ENCODE measurements around the gene COX6B2. TPM values are rescaled to one million over a fixed set of nuclear protein-coding genes. Genes with fewer than 3 reads are reported as not detected.

The COX6B2 gene
- polyA plus RNA-seq, 1 of the 3 experiments (the other 2 are of a cell fraction), result 0.74 TPM

GRCh38 chr19:55315956-55316525, 38.5 kb downstream of the COX6B2 start (continued):
- TF ChIP-seq USF1 (IDR thresholded peaks at IDR 0.05; ENCODE audit: borderline replicate concordance, low read depth) (no peak), TCF12 (IDR thresholded peaks at IDR 0.05) (no peak), YY1 (IDR thresholded peaks at IDR 0.05; ENCODE audit: low read depth) (no peak), POLR2AphosphoS5 (IDR thresholded peaks at IDR 0.05; ENCODE audit: low read depth, low read length) (no peak), TAF1 (IDR thresholded peaks at IDR 0.05; ENCODE audit: borderline replicate concordance, low read depth, low read length) (no peak), ZBTB33 (IDR thresholded peaks at IDR 0.05; ENCODE audit: borderline replicate concordance, low read depth) (no peak)

- peak; percentile 19 for DNase-seq
- Histone ChIP-seq H3K79me2 (ENCODE audit: insufficient read depth) (no peaks in the 10 kb centered on the region), H3K4me2 (no peak overlapping the region), H3K4me1 (ENCODE audit: control insufficient read depth in 1 of 2, insufficient read depth in 2 of 2, low read depth in 1 of 2, low read length in 1 of 2) (no peaks in the 10 kb centered on the region), H2AFZ (ENCODE audit: low read depth) (no peak overlapping the region), H3K36me3 (replicated peaks in 1 of 2; ENCODE audit: control insufficient read depth in 1 of 2, insufficient read depth in 2 of 2, low read length in 1 of 2) (peaks cover 1 to 4% of the 10 kb centered on the region in 2 experiments), H4K20me1 (ENCODE audit: insufficient read depth) (no peaks in the 10 kb centered on the region), H3K9me2 (no peaks in the 10 kb centered on the region), H3K9me3 (no peaks in the 10 kb centered on the region), H3K4me3 (ENCODE audit: low read depth in 2 of 2, low read length in 1 of 2) (no peak overlapping the region), H3K27ac (ENCODE audit: low read depth in 2 of 2, low read length in 1 of 2) (no peak overlapping the region), H3K9ac (no peak overlapping the region), H3K27me3 (ENCODE audit: insufficient read depth) (no peaks in the 10 kb centered on the region), H3F3A (replicated peaks; ENCODE audit: insufficient read depth) (no peaks in the 10 kb centered on the region)
- 86% methylated on average over 8 of the region's 8 CpGs for WGBS (ENCODE audit: low lambda C conversion rate)
- CTCF ChIA-PET, result interaction anchor here (7.7 kb wide), 1 partner anchor 12 kb away, joined by 46 read pairs; no protein-coding TSS in a partner anchor
- no peak for TF ChIP-seq MEF2A (IDR thresholded peaks at IDR 0.05; ENCODE audit: borderline replicate concordance, low read depth)
- TF ChIP-seq, protein P1, sequence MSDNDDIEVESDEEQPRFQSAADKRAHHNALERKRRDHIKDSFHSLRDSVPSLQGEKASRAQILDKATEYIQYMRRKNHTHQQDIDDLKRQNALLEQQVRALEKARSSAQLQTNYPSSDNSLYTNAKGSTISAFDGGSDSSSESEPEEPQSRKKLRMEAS (IDR thresholded peaks at IDR 0.05; ENCODE audit: low read depth), result no peak
- TF ChIP-seq YY1 (IDR thresholded peaks at IDR 0.05; ENCODE audit: low read depth), result no peak
- no peak for TF ChIP-seq SMC3 (IDR thresholded peaks at IDR 0.05; ENCODE audit: low read depth, low read length)
- no peak for TF ChIP-seq GATA2 (CRISPR knock-in tag; IDR thresholded peaks at IDR 0.05)
- TF ChIP-seq, protein P2, sequence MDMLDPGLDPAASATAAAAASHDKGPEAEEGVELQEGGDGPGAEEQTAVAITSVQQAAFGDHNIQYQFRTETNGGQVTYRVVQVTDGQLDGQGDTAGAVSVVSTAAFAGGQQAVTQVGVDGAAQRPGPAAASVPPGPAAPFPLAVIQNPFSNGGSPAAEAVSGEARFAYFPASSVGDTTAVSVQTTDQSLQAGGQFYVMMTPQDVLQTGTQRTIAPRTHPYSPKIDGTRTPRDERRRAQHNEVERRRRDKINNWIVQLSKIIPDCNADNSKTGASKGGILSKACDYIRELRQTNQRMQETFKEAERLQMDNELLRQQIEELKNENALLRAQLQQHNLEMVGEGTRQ (IDR thresholded peaks at IDR 0.05; ENCODE audit: borderline replicate concordance, low read depth, low read length), result no peak
- TF ChIP-seq TEAD4 (IDR thresholded peaks at IDR 0.05; ENCODE audit: borderline replicate concordance, insufficient read depth), result no peak
- TF ChIP-seq, protein P3, sequence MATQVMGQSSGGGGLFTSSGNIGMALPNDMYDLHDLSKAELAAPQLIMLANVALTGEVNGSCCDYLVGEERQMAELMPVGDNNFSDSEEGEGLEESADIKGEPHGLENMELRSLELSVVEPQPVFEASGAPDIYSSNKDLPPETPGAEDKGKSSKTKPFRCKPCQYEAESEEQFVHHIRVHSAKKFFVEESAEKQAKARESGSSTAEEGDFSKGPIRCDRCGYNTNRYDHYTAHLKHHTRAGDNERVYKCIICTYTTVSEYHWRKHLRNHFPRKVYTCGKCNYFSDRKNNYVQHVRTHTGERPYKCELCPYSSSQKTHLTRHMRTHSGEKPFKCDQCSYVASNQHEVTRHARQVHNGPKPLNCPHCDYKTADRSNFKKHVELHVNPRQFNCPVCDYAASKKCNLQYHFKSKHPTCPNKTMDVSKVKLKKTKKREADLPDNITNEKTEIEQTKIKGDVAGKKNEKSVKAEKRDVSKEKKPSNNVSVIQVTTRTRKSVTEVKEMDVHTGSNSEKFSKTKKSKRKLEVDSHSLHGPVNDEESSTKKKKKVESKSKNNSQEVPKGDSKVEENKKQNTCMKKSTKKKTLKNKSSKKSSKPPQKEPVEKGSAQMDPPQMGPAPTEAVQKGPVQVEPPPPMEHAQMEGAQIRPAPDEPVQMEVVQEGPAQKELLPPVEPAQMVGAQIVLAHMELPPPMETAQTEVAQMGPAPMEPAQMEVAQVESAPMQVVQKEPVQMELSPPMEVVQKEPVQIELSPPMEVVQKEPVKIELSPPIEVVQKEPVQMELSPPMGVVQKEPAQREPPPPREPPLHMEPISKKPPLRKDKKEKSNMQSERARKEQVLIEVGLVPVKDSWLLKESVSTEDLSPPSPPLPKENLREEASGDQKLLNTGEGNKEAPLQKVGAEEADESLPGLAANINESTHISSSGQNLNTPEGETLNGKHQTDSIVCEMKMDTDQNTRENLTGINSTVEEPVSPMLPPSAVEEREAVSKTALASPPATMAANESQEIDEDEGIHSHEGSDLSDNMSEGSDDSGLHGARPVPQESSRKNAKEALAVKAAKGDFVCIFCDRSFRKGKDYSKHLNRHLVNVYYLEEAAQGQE (IDR thresholded peaks at IDR 0.05; ENCODE audit: low read depth, low read length), result no peak
- no peak for TF ChIP-seq GABPA (IDR thresholded peaks at IDR 0.05; ENCODE audit: low read depth)
- no peak for TF ChIP-seq RAD21 (IDR thresholded peaks at IDR 0.05; ENCODE audit: low read length)
- no peak for TF ChIP-seq FOXM1 (IDR thresholded peaks at IDR 0.05; ENCODE audit: low read depth)
- TF ChIP-seq RCOR1 (IDR thresholded peaks at IDR 0.05; ENCODE audit: low read length), result no peak
- no peak for TF ChIP-seq JUND (IDR thresholded peaks at IDR 0.05)
- no peak for TF ChIP-seq MXI1 (IDR thresholded peaks at IDR 0.05; ENCODE audit: low read depth, low read length)
- no peak for TF ChIP-seq RXRA (IDR thresholded peaks at IDR 0.05; ENCODE audit: borderline replicate concordance, low read depth)
- no peak for TF ChIP-seq ZBTB33 (IDR thresholded peaks at IDR 0.05; ENCODE audit: borderline replicate concordance, low read depth)
- TF ChIP-seq POLR2AphosphoS5 (IDR thresholded peaks at IDR 0.05; ENCODE audit: low read depth, low read length), result no peak
- no peak for TF ChIP-seq EZH2phosphoT487 (IDR thresholded peaks at IDR 0.05; ENCODE audit: borderline replicate concordance, low read depth)
- TF ChIP-seq TCF12 (IDR thresholded peaks at IDR 0.05), result no peak
- POLR2A ChIA-PET, result no interaction called here
These were observed 40.1 kb downstream of the COX6B2 start for GRCh38 chr19:55314396-55314795.
